ENCODE results near the gene FOXK2.

The FOXK2 gene

DNA sequence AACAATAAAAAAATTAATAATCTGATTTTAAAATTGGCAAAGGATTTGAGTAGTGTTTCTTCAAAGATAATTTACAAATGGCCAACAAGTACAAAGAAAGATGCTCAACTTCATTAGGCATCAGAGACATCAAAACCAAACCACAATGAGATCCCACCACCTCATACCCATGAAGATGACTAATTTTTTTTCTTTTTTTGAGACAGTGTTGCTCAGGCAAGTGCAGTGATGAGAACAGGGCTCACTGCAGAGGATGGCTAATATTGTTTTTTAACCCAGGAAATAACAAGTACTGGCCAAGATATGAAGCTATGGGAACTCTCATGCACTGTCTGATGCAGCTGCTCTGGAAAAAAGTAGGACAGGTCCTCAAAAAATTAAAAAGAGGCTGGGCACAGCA is 113.8 kb downstream of the FOXK2 start:
- no peak for DNase-seq

DNA sequence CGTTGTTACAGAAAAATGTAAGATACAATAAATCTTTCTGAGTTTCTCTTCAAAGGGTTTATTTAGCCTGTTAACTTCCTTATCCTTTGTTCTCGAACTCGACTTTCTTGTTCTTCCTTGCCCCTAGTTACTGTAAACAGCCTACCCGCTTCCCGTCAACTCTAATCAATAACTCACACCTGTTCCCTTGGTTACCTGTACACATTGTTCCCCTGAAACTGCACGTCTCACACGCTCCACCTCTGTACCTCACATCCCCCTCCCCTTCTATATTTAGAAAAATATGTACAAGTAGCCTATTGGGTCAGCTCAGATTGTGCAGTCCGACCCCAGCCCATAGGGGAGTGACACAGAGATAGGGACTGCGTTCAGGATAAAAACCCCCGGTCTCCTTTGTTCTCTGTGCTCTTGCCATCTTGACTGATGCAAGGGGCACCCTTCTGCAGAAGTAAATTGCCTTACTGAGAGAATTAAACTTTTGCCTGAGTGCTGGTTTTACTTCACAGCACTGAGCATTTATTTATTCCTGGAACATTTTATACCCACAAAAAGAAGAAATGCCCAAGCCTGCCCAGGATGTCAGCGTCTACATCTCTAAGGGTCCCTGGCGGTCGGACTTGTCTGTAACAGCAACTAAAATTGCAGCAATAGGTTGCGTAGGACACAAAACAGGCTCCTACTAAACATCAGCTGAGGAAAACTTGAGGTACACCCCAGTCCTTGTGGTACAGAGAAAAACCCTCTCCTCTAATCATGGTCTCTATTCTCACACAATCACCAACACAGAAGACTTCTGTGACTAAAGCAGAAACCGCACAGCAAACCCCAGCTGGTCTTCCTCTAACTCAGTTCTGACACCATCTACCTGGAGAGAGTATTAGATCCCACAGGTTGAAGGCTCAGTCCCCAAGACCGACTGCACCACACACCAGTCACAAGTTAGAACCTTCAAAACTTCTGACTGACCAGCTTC is 117.4 kb downstream of the FOXK2 start:
- DNase-seq = no peak

DNA sequence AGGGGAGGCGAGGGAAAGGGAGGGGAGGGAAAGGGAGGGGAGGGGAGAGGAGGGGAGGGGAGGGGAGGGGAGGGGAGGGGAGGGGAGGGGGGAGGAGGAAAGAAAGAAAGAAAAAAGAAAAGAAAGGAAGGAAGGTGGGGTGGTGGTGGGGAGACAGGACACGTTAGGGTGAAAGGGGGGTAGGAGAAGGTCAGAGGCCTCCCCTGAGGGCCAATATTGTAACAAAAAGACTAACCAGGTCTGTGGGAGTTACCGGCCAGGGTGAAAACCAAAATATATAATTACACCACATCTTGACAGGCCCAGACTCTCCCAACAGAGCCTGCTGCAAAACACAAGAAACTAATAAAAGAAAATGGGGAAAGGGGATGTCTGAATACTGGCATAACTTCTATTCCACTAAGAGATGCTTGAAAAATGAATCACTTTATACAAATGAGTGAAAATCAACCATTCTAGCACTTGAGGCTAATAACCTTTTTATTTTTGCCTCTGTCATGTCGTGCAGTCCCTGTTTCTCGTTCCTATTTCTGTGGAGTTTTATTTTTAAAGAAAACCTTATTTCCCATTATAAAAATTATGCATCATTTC is 118.7 kb downstream of the FOXK2 start:
- DNase-seq = no peak

DNA sequence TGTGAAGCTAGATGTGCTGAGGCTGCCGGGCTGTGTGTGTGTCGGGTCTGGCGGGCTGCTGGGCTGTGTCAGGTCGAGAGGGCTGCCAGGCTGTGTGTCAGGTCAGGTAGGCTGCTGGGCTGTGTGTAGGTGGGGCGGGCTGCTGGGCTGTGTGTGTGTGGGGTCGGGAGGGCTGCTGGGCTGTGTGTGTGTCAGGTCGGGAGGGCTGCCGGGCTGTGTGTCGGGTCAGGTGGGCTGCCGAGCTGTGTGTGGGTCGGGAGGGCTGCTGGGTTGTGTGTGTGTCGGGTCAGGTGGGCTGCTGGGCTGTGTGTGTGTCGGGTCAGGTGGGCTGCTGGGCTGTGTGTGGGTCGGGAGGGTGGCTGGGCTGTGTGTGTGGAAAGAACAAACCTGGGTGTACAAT is 120.1 kb downstream of the FOXK2 start:
- DNase-seq = no peak

DNA sequence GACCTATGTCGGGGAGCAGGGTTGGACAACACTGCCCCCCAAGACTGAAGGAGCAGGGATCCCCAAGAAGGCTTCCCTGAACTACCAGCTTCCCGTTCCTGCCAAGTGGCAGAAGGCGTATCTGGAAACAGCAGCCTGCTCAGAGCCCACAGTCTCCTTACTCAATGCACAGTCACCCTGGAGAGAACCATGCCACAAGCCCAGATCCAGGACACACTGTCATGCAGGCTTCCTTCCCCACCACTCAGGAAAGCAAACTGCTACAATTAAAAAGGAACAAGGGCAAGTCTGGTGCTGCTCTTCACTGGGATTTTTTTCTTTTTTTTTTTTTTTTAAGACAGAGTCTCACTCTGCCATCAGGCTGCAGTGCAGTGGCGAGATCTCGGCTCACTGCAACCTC is 120.5 kb downstream of the FOXK2 start:
- no peak for DNase-seq

DNA sequence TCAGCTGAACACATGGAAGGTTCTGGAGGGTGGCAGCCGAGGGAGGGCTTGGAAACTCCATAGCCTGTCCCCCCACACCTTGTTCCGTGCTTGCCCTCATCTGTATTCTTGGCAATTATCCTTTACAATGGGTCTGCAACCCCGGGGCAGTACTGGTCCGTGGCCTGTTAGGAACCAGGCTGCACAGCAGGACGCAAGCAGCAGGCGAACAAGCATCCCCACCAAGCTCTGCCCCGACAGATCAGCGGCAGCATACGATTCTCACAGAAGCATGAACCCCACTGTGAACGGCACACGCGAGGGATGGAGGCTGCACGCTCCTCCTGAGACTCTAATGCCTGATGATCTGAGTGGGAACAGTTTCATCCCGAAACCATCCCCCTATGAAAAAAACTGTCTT is 122.5 kb downstream of the FOXK2 start:
- no peak for DNase-seq

DNA sequence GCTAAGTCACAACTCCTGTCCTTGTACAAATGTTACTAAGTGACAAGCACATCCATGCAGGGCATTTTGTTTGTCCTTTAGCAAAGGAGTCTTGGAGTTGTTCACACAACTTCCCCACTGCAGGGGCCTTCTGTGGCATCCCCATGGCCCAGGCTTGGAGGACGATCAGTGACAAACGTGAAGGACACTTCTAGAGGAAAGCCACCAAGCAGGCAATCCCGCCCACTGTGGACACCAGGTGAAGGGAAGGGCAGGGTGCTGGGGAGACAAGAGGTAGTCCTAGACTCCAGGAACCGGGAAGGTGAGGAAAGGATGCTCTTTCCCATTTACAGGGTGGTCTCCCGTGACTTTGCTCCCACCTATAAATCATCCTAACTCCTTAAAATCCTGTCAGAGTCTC is 124.6 kb downstream of the FOXK2 start:
- DNase-seq = no peak

DNA sequence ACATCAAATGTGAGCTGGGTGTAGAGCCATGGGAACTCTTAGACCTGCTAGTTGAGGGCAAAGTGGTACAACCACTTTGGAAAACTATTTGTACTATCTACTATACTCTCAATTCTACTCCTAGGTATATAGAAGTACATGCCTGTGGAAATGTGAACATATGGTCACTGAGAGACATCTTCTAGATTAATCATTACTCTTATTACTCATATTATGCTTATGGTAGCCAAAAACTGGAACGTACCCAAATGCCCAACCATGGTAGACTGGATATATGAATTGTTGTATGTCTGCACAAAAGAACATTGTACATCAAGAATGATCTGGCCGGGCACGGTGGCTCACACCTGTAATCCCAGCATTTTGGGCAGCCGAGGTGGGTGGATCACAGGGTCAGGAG is 126.0 kb downstream of the FOXK2 start:
- no peak for DNase-seq

DNA sequence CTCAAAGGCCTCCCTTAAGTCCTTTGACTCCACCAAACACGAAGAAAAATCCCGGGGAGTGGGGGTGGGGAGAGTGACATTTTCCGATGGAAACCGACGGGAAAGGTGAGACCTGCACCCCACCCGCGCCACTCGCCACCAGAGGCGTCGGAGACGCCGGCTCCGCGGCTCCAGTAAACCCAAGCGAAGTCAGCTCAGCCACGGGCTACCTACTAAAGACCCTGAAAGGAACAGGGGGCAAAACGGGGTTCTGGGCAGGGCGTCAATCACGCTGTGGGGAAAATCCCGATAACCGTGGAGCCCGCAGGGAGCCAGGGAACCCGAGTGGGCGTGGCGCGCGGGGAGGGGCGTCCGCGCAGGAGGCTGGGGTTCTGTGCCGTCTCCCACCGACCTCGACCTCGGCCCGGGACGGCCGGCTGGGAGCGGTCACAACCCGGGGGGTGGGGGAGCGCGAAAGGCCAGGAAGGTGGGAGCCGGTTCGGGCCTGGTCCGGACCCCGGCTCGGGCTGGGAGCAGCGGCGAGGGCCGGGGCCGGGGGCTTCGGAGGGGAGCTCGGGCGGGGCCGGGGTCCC is 128.1 kb downstream of the FOXK2 start:
- no peak for DNase-seq

DNA sequence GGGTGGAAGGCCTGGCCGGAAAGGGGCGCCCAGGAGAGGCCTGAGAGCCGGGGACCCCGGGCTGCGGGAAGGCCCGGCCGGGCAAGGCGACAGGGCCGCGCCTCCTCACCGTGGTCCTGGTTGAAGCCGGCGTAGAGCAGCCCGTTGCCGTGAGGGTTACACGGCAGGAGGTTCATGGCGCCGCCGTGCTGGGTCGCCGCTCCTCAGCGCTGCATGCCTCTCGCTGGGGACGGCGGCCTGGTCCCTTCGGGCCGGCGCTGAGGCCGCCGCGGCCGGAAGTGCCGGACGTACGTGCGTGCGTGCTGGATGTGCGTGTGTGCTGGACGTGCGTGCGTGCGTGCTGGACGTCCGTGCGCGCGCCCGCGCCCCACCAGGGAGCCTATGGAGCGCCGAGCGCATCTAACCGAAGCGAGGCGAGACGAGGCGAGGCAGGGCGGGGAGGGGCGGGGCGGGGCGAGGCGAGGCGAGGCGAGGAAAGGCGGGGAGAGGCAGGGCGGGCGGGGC is 128.7 kb downstream of the FOXK2 start, which contains the start of gene WDR45B:
Gene WDR45B (minus strand): TSS at position 280 of the 504 bp plus-strand sequence. CDS start 104 bp downstream, at position 176.
- peak; percentile 56 to 97 (median 93) for DNase-seq

DNA sequence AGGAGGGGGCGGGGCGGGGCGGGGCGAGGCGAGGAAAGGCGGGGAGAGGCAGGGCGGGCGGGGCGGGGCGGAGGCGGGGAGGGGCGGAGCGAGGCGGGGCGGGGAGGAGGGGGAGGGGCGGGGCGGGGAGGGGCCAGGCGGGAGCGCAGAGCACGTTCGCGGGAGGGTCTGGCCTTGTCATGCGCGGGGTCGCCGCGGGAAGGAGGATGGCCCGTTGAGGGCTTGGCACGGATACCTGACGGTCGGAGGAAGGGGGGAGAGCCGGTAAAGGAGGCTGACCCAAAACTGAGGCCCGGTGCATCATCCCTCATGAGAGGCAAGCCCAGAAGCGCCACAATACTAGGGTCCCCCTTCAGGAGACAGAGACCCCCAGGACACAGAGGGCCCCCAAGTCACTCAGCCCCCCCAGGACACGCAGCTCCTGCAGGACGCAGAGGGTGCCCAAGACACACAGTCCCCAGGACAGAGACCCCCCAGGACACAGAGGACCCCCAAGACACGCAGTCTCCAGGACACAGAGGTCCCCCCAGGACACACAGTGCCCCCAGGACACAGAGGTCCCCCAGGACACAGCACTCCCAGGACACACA is 129.3 kb downstream of the FOXK2 start:
- peak in 15 of 58 donors; percentile 45 to 84 (median 66) for DNase-seq

DNA sequence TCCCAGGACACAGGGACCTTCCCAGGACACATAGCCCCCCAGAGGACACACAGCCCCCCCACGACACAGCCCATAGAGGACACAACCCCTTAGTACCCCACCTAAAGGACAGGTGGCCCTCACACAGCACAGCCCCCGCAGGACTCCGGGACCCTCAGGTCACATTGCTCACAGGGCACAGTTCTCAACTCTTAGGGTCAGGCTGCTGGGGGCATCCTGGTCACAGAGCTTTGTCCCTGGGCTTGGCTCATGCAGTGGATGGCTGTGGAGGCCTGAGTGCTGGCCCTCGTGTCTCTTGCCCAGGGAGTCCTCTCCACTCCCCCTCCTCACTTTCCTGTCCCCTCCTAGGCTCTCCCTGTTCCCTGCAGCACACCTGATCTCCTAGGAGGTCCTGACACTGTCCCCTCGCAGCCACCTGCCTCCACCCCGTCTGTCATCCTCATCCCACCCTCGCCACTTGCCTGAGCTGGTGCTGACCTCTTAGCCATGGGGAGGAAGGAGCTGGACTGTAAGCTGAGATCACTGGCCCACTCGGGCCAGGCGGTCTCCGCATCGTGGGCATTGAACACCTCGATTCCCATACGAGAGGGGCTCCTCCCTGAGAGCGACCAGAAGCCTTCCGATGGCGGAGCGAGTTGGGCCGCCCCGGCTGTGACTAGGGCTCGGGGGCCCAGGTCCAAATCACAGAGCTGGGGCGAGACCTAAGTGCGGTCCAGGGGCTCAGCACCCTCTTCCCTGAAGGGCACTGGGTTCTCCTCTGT is 130.1 kb downstream of the FOXK2 start:
- no peak for DNase-seq

DNA sequence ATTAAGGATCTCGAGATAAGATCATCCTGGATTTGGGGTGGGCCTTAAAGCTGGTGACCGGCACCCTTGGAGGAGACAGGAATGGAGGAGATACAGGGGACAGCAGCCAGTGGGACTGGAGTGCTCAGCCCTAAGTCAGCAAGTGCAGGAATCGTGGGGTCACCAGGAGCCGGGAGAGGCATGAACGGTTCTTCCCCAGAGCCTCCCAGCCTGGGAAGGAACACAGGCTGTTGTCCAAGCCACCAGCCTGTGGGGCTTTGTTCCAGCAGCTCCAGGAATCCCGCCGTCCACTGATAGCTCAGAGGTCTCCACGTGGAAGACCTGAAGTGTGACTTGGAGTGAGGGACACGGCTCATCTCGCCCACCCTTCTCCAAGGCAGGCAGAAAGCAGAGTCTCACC is 131.2 kb downstream of the FOXK2 start:
- no peak for DNase-seq

DNA sequence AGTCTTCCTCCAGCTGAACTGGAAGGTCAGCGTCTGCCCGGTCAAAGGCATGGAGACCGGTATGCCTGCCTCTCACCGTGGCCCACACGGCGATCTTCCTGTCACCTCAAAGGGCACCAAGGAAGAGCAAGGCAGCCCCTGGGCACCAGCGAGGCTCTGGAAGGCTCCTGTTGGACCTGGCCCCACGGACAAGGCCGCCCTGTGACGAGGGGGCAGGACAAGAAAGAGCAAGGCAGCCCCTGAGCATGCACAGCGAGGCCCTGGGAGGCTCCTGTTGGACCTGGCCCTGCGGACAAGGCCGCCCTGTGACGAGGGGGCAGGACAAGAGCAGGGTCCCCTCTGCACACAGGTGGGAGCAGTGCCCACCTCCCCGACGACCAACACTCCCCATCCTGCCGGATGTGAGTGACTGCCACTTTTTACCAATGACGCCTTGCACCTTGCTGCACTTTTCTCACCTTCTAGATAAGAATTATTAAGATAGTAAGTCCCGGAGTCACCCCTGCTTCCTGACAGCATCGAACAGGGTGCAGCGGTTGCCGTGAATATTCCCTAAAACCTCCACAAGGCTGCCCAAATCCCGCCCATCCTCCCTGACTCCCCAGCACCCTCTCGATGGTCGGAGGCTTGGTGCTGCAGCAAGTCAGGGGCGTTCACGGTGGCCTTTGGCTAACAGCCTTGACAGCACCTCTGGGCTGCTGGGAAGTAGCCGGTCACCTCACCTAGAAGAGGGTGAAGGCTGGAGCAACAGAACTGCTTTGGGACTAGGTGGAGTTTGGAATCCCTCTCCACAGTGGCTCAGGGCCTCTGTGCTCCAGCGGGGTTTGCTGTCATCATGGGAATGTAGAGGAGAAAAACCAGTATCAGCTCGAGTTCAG is 134.4 kb downstream of the FOXK2 start:
- no peak for DNase-seq

Data from anterior cingulate cortex (tissue), 58 donors.